Heart right ventricle (tissue), 16 donors: ENCODE measurements around the gene FRS3. TPM values are rescaled to one million over a fixed set of nuclear protein-coding genes. Genes with fewer than 3 reads are reported as not detected.

Experiments
- ATAC-seq, 8 donors: fragments of 200-7000 bp; cut with Tn5 transposase; one replicate each; pipeline ENCODE4 v1.9.1; 2020; ENCODE audit warnings: mild to moderate bottlenecking in 8 of 8, moderate library complexity in 8 of 8, moderate number of reproducible peaks in 1 of 8
- DNase-seq, 2 donors: peaks; one replicate each; pipeline ENCODE4 v3.0.0-alpha.2; 2020
- H3K27ac ChIP-seq, 10 donors: fragments of 200-600 bp; sonication (generic) in 2 of 10; one replicate each; pipeline versions ENCODE4 v1.5.0 to v1.8.0; 2020 to 2022; ENCODE audit warnings: mild to moderate bottlenecking in 3 of 10
- H3K27me3 ChIP-seq, 7 donors: fragments of 200-600 bp; one replicate each; pipeline ENCODE4 v1.8.0; 2021 to 2022; ENCODE audit warnings: mild to moderate bottlenecking in 2 of 7
- H3K36me3 ChIP-seq, 9 donors: fragments of 200-600 bp; sonication (generic) in 1 of 9; one replicate each; pipeline versions ENCODE4 v1.5.0 to v1.8.0; 2020 to 2022; ENCODE audit warnings: mild to moderate bottlenecking in 2 of 9
- H3K4me1 ChIP-seq, 9 donors: fragments of 200-600 bp; sonication (generic) in 1 of 9; one replicate each; pipeline versions ENCODE4 v1.5.0 to v1.8.0; 2020 to 2022; ENCODE audit warnings: mild to moderate bottlenecking in 4 of 9
- H3K4me3 ChIP-seq, 10 donors: fragments of 200-600 bp; sonication (generic) in 2 of 10; one replicate each; pipeline versions ENCODE4 v1.5.0 to v1.8.0; 2020 to 2022; ENCODE audit warnings: mild to moderate bottlenecking in 7 of 10, moderate library complexity in 2 of 10
- H3K9me3 ChIP-seq, 11 donors: fragments of 200-600 bp in 10 of 11; sonication (generic) in 2 of 11; one replicate each; pipeline versions ENCODE4 v1.5.0 to v1.8.0; 2013 to 2022; ENCODE audit warnings: mild to moderate bottlenecking in 2 of 11, control low read depth in 1 of 11, moderate library complexity in 1 of 11
- WGBS, 2 donors: extraction: QIAGEN DNeasy Blood & Tissue Kit; methylation state at CpG; one replicate each; pipeline ENCODE4 v1.1.7; 2013; ENCODE audit warnings: inconsistent platforms in 1 of 2; 5-methylcytosine and 5-hydroxymethylcytosine counted together
- intact Hi-C, 10 donors: fragments of 100-400 bp; cut with DNase I; formaldehyde crosslinking; loops; one replicate each; pipeline versions ENCODE4 v1.11.1 to v1.14.2; 2022
- polyA plus RNA-seq, 2 donors: library from polyadenylated mRNA; stranded (reverse); fragments of 200-250 nt; gene quantifications; one replicate each; pipeline ENCODE4 v1.2.3, GENCODE V29; 2013
- total RNA-seq, 10 donors: library from RNA; stranded (reverse); fragmentation: NEBNext Ultra II Directional in 3 of 10; extraction: Animal tissue kit (Norgen Biotek cat#: 25700) in 3 of 10; gene quantifications; one replicate each; pipeline versions ENCODE4 v1.2.1 to v1.2.4, GENCODE V29; 2021 to 2023
- TF ChIP-seq, protein P1 (sequence below), 9 donors: fragments of 200-600 bp; sonication (generic) in 2 of 9; IDR thresholded peaks; one replicate each; pipeline versions ENCODE4 v1.5.0 to v1.8.0; 2021 to 2022; ENCODE audit warnings: antibody characterized with exemption in 9 of 9, mild to moderate bottlenecking in 5 of 9, moderate library complexity in 1 of 9
- donor health status: Arrhythmogenic right ventricular cardiomyopathy.
- donor health status: ischemic (EF 13 %, LVEDD 7.1; RV severe dilation, severe dysfunction).
- donor health status: healthy with polysubstance abuse.
- donor health status: DM: no; HTN: yes; CAD: no.
- donor health status: DM: no; HTN: no; CAD: no.
- donor health status: ischemic (EF 25% LVEDD 6.9; RV normal size, moderate dysfunction).
- donor health status: ischemic (EF 25% LVEDD 5.7; RV mildly dilated, moderate dysfunction).
- donor health status: healthy.
- donor health status: DM: yes; HTN: yes; CAD: no.
- donor health status: Ischemic cardiomyopathy.
- donor health status: ischemic (EF 35%, LVEDD 5.7; RV mildly dilated, moderate dysfunction).
- donor health status: nonischemic (EF 11% LVEDD 7.7; RV severe dilation, severe dysfunction).
- donor health status: DM: yes; HTN: yes; CAD: no.
- donor health status: PGD.
- donor health status: ischemic (EF 29% LVEDD 5.4; RV normal size, mild dysfunction).
- donor health status: nonischemic (EF 23%, LVEDD 6.1; RV moderate dilation, normal function).

The FRS3 gene
- total and polyA plus RNA-seq, 12 donors = 2.8 to 8.7 (median 5.8) TPM

DNA sequence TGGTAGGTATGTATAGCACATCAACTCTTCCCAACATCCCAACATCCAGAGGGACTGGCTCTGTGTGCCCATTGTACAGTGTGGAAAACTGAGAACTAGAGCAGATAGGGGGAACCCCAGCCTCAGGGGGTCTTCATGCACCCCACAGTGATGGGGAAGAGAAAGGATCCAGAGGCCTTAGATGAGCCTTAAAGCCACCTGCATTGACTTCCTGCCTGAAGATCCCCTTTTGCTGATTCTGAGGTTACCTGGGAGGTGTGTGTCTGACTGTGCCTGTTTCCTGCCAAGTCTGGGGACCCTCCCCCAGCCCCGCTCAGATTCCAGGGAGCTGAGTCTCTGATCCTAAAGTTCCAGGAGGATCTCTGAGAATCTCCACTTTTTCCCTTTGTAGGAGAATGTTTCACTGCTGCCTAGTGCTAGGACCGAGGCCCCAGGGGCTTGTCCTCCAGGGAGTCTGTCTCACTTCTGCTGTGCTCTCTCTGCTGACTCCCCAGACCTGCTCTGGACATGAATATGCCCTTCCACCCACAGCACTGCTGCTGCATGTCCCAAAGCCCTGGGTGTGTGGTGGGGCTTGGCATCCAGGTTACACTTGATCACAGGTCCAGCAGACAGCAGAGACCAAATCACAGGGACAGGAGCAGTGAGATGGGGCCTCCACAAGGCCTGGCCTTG lies 19.7 kb downstream of the FRS3 start:
- 77 to 83% methylated on average over 2 of the region's 2 CpGs for WGBS, 2 donors

DNA sequence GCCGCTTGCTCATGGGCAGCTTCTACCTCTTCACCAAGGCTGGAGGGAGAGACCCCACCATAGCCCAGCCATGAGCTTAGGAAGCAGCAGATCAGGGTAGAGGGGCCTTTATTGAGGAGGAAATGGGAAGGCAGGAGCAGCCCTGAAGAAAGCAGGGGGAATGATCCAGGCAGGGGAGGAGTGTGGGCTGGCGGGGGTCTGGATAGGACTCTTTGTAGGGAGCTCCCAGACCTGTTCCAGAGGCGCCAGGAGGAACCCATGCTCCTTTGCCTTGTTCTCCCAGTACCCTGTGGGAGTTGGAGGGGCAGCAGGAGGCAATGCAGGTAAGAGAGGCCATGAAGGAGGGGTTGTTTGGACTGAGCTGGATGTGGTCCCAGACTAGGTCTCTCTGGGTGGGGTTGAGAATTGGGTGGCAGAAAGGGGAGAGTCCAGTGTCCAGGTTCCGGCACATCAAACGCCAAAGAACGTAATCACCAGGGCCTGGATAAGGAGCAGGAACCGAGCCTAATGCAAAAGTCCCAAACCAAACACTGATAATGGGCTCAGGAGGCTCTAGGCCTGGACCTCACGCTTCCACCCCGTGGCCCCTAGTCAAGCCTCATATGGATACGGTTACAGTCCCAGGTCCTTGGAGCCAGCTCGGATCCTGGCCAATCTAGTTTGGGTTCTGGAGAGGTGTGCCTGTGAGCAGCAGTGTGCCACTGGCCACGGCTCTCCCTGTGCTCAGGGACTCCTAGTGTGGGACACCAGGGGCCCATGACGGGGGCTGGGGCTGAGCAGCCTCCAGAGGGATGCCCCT lies 20.4 kb downstream of the FRS3 start:
- intact Hi-C loops = no loop called here

More for the DNA sequence above, 19.7 kb downstream of the FRS3 start:
- intact Hi-C loops = no loop called here
- no peaks in the 10 kb centered on the region for H3K9me3 ChIP-seq
- no peaks in the 10 kb centered on the region for H3K4me1 ChIP-seq
- DNase-seq (no peak), ATAC-seq (peak in 1 of 8 donors; percentile 14)
- H3K27ac ChIP-seq = no peak overlapping the region
- H3K36me3 ChIP-seq = no peaks in the 10 kb centered on the region
- no peaks in the 10 kb centered on the region for H3K27me3 ChIP-seq
- no peak overlapping the region for H3K4me3 ChIP-seq
- TF ChIP-seq, protein P1, sequence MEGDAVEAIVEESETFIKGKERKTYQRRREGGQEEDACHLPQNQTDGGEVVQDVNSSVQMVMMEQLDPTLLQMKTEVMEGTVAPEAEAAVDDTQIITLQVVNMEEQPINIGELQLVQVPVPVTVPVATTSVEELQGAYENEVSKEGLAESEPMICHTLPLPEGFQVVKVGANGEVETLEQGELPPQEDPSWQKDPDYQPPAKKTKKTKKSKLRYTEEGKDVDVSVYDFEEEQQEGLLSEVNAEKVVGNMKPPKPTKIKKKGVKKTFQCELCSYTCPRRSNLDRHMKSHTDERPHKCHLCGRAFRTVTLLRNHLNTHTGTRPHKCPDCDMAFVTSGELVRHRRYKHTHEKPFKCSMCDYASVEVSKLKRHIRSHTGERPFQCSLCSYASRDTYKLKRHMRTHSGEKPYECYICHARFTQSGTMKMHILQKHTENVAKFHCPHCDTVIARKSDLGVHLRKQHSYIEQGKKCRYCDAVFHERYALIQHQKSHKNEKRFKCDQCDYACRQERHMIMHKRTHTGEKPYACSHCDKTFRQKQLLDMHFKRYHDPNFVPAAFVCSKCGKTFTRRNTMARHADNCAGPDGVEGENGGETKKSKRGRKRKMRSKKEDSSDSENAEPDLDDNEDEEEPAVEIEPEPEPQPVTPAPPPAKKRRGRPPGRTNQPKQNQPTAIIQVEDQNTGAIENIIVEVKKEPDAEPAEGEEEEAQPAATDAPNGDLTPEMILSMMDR (IDR thresholded peaks at IDR 0.05) = no peak

DNA sequence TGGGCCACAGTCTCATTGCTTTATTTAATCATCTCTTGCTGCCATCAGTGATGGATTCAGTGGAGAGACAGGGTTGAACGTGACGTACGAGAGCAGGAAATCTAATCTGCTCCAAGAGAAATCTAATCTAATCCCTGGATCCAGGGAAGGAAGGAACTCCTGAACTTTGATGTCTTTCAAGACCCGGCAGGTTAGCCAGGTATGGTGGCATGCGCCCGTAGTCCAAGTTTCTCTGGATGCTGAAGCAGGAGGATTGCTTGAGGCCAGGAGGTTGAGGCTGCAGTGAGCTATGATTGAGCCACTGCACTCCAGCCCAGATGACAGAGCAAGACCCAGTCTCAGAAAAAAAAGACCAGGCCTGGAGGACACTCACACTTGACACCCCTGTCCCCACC lies 21.1 kb downstream of the FRS3 start:
- TF ChIP-seq, protein P1 (IDR thresholded peaks at IDR 0.05) = no peak
- Histone ChIP-seq H3K36me3 (no peaks in the 10 kb centered on the region), H3K27ac (no peak overlapping the region), H3K4me1 (no peaks in the 10 kb centered on the region), H3K4me3 (no peak overlapping the region), H3K9me3 (no peaks in the 10 kb centered on the region), H3K27me3 (no peaks in the 10 kb centered on the region)
- DNase-seq (no peak), ATAC-seq (no peak)
- intact Hi-C loops = no loop called here
- WGBS, 2 donors = 78 to 87% methylated on average over 6 of the region's 6 CpGs

More for the DNA sequence above, 20.4 kb downstream of the FRS3 start:
- H3K4me1 ChIP-seq = no peaks in the 10 kb centered on the region
- no peak overlapping the region for H3K27ac ChIP-seq
- H3K27me3 ChIP-seq = no peaks in the 10 kb centered on the region
- no peak overlapping the region for H3K4me3 ChIP-seq
- TF ChIP-seq, protein P1 (IDR thresholded peaks at IDR 0.05) = no peak
- H3K9me3 ChIP-seq = no peaks in the 10 kb centered on the region
- DNase-seq (no peak), ATAC-seq (peak in 1 of 8 donors; percentile 9)
- H3K36me3 ChIP-seq = no peaks in the 10 kb centered on the region
- WGBS, 2 donors = 89 to 93% methylated on average over 13 of the region's 13 CpGs

DNA sequence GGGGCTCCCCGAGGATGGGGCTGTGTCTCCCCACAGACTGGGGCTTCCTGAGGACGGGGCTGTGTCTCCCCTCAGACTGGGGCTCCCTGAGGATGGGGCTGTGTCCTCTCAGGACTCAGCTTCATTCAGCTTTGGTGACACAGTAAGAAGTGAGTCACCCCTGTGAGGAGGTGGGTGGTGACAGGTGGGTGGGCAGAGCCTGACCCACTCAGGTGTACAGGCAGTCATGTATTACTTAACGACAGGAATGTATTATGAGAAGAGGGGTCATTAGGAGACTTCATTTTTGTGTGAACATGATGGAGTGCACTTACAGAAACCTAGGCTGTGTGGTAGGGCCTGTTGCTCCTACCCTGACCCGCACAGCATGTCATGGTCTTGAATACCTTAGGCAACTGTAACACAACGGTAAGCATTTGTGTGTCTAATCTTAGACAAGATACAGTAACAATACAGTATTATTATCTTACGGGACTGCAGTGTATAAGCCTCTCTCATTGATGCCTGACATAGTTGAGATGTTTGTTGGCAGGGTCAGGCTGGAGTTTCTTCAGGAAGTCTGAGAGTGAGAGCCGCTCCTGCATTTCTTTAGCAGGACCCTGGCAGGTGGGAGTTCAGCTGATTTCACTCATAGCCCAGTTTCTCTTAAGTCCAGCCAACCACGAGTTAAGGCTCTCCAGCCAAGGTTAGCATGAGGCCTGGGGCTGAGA lies 21.6 kb downstream of the FRS3 start:
- Histone ChIP-seq H3K27me3 (no peaks in the 10 kb centered on the region), H3K36me3 (no peaks in the 10 kb centered on the region), H3K27ac (no peak overlapping the region), H3K4me3 (no peak overlapping the region), H3K4me1 (no peaks in the 10 kb centered on the region), H3K9me3 (no peaks in the 10 kb centered on the region)
- TF ChIP-seq, protein P1 (IDR thresholded peaks at IDR 0.05) = no peak
- ATAC-seq (no peak), DNase-seq (no peak)
- intact Hi-C loops = no loop called here
- WGBS, 2 donors = 61 to 68% methylated on average over 8 of the region's 8 CpGs
